Esophagus squamous epithelium (tissue), 4 donors: Measurements from ENCODE around the gene MEF2C.

Source experiments
- POLR2A ChIP-seq, 4 donors: fragments of 450-650 bp; IDR thresholded peaks; one replicate each; pipeline ENCODE4 v1.6.1; 2017; ENCODE audit warnings: antibody characterized with exemption in 4 of 4, mild to moderate bottlenecking in 4 of 4, moderate library complexity in 3 of 4
- TF ChIP-seq, protein P1 (sequence below), 6 experiments: fragments of 450-650 bp in 4 of 6; fragments of 200-600 bp in 2 of 6; sonication (generic) in 2 of 6; IDR thresholded peaks; one replicate each; pipeline ENCODE4 v1.5.1; 2016 to 2019; ENCODE audit warnings: antibody characterized with exemption in 6 of 6, mild to moderate bottlenecking in 4 of 6, moderate library complexity in 4 of 6

DNA sequence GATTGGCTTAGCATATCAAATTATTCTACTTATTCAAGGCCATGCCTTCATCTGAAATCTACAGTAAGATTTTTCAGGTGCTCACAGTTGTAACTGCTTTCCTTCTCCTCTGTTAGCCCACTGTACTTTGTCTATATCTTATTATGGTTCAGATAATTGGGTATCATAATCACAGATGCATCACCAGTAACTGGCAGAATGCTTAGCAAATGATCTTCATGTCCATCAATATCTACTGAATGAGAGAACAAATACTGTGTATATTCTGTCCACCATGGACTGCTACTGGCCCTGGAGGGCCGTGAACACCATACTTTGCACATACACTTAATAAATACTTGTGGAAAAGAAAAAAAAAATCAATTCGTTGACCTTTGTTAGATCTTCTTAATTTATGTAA lies 96.2 kb downstream of the MEF2C start:
- TF ChIP-seq, protein P1, sequence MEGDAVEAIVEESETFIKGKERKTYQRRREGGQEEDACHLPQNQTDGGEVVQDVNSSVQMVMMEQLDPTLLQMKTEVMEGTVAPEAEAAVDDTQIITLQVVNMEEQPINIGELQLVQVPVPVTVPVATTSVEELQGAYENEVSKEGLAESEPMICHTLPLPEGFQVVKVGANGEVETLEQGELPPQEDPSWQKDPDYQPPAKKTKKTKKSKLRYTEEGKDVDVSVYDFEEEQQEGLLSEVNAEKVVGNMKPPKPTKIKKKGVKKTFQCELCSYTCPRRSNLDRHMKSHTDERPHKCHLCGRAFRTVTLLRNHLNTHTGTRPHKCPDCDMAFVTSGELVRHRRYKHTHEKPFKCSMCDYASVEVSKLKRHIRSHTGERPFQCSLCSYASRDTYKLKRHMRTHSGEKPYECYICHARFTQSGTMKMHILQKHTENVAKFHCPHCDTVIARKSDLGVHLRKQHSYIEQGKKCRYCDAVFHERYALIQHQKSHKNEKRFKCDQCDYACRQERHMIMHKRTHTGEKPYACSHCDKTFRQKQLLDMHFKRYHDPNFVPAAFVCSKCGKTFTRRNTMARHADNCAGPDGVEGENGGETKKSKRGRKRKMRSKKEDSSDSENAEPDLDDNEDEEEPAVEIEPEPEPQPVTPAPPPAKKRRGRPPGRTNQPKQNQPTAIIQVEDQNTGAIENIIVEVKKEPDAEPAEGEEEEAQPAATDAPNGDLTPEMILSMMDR (IDR thresholded peaks at IDR 0.05) = no peak
- TF ChIP-seq POLR2A (IDR thresholded peaks at IDR 0.05) = no peak
